ENCODE results near the gene TRIM67. TPM values are rescaled to one million over a fixed set of nuclear protein-coding genes. Genes with fewer than 3 reads are reported as not detected.

TRIM67 gene
- total RNA-seq, 2 donors from 2014 or later, result under 0.01 TPM; not detected in 1

DNA sequence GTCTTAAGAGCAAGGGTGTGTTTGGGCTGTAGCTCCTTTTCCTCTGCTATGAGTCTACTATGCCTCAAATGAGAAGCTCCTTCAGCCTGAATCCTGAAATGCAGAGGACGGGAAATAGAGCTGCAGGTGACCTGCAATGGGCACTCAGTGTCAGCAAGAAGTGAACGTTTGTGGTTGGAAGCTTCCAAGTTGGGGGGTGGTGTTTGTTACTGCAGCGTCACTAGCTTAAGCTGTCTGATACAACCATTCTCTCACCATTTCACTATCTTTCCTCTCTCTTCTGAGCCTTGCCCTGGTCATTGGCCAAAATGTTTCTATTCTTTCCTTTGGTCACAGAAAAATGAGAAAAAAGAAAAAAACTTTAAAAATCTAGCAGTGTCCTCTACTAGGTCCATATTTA is 19.4 kb downstream of the TRIM67 start:
- ATAC-seq (no peak), DNase-seq (no peak)
- 66 to 78% methylated on average over 3 of the region's 3 CpGs for WGBS, 2 donors
- TF ChIP-seq, protein P1, sequence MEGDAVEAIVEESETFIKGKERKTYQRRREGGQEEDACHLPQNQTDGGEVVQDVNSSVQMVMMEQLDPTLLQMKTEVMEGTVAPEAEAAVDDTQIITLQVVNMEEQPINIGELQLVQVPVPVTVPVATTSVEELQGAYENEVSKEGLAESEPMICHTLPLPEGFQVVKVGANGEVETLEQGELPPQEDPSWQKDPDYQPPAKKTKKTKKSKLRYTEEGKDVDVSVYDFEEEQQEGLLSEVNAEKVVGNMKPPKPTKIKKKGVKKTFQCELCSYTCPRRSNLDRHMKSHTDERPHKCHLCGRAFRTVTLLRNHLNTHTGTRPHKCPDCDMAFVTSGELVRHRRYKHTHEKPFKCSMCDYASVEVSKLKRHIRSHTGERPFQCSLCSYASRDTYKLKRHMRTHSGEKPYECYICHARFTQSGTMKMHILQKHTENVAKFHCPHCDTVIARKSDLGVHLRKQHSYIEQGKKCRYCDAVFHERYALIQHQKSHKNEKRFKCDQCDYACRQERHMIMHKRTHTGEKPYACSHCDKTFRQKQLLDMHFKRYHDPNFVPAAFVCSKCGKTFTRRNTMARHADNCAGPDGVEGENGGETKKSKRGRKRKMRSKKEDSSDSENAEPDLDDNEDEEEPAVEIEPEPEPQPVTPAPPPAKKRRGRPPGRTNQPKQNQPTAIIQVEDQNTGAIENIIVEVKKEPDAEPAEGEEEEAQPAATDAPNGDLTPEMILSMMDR (IDR thresholded peaks at IDR 0.05), result no peak
- no peak for TF ChIP-seq POLR2A (IDR thresholded peaks at IDR 0.05)
- H3K27ac ChIP-seq, result no peak overlapping the region
- intact Hi-C loops (cut with DNase I), result no loop called here
- no peaks in the 10 kb centered on the region for H3K4me1 ChIP-seq
- peaks cover 0 to 5% (median 0%) of the 10 kb centered on the region in 3 donors for H3K9me3 ChIP-seq
- no peaks in the 10 kb centered on the region for H3K27me3 ChIP-seq
- H3K4me3 ChIP-seq, result no peak overlapping the region
- H3K36me3 ChIP-seq (replicated peaks in 1 of 2; ENCODE audit: insufficient read depth in 1 of 2, low read depth in 2 of 2), result no peaks in the 10 kb centered on the region

DNA sequence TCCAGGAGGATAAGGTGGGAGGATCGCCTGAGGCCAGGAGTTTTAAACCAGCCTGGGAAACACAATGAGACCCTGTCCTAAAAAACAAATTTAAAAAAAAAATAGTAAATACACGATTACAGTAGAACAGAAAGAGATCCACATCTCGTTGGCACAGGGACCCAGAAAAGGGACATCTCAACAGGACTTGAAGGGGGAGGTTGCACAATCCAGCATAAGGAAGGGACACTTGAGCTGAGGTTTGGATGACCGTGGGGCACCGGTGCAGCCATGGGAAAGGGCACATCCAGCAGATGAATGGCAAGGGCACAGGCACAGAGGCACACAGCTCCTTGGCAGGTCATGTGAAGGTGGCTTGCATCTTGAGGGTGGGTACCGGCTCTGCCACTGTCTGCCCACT is 20.5 kb downstream of the TRIM67 start:
- no peak for ATAC-seq
- no peak overlapping the region for H3K27ac ChIP-seq
- no peaks in the 10 kb centered on the region for H3K4me1 ChIP-seq
- 68 to 80% methylated on average over 6 of the region's 6 CpGs for WGBS, 2 donors
- H3K27me3 ChIP-seq, result no peaks in the 10 kb centered on the region
- H3K9me3 ChIP-seq, result peaks cover 0 to 5% (median 0%) of the 10 kb centered on the region in 3 donors
- DNase-seq, result no peak
- no peaks in the 10 kb centered on the region for H3K36me3 ChIP-seq (replicated peaks in 1 of 2; ENCODE audit: insufficient read depth in 1 of 2, low read depth in 2 of 2)
- no peak overlapping the region for H3K4me3 ChIP-seq
- intact Hi-C loops (cut with DNase I), result no loop called here
- no peak for TF ChIP-seq POLR2A (IDR thresholded peaks at IDR 0.05)
- TF ChIP-seq, protein P1 (IDR thresholded peaks at IDR 0.05), result no peak

DNA sequence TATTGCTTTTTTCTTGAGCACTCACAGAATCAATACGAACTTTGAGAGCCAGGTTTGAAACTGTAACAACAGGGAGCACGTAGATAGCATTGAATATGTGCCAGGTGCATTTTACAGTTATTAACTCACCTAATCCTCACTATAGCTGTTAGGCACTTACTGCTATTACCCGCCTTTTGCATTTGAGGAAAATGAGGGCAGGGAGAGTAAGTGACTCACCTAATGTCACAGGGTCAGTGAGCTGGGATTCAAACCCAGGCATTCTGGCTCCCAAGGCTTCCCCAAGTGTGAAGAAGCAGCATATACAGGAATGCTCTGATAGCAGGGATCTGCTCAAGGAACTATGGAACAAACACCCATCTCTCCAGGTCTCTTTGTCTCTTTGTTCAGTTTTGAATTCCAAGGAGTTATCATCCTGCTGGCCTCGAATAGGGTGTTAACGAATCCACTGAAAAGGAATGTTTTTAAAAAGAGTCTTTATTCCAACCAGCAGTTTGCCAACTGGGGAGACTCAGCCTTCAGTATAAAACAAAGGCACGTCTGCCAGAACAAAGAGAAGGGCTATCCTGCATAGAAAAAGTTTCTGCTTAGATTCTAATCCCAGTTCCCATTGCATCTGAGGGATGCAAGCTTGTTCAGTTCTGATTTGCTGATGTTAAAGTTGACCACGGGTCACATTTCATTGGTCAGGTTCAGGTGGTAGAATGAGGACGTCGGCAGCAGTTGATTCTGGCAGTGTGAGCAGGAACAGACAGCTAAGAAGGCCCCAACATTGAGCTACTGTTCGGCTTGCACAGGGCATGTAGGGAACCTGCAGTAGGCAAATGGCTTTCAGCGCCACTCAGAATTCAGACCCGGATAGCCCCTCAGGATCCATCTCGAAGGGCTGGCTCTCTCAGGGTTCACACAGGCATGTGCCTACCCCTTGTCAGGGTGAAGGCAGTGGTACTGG is 22.1 kb downstream of the TRIM67 start:
- 48 to 52% methylated on average over 13 of the region's 13 CpGs for WGBS, 2 donors
- intact Hi-C loops (cut with DNase I), result no loop called here
- ATAC-seq (no peak), DNase-seq (no peak)
- Histone ChIP-seq H3K4me3 (no peak overlapping the region), H3K27me3 (no peaks in the 10 kb centered on the region), H3K4me1 (no peaks in the 10 kb centered on the region), H3K27ac (no peak overlapping the region), H3K36me3 (replicated peaks in 1 of 2; ENCODE audit: insufficient read depth in 1 of 2, low read depth in 2 of 2) (no peaks in the 10 kb centered on the region), H3K9me3 (peaks cover 0 to 5% (median 0%) of the 10 kb centered on the region in 3 donors)
- TF ChIP-seq POLR2A (IDR thresholded peaks at IDR 0.05), result no peak
- TF ChIP-seq, protein P1 (IDR thresholded peaks at IDR 0.05), result no peak

DNA sequence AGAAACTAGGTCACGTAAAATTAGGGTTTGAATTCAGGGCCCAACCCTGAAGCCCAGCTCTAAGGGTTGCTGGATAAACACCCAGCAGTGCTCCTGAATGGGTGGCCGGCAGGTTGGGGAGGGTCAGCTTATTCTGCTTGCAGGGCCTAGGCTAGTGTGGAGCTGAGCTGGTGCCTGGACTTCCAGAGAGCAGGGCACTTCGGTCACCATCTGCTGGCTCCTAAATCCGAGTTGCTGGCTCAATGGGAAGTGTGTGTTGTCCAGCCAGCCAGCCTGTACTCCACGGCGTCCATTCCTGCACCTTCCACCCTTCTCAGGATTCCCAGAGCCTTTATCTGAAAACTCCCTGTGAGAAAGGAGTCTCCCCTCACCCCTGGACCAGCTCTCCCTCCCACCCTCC is 23.0 kb downstream of the TRIM67 start:
- Histone ChIP-seq H3K4me1 (no peaks in the 10 kb centered on the region), H3K27me3 (no peaks in the 10 kb centered on the region), H3K9me3 (no peaks in the 10 kb centered on the region), H3K27ac (no peak overlapping the region), H3K36me3 (replicated peaks in 1 of 2; ENCODE audit: insufficient read depth in 1 of 2, low read depth in 2 of 2) (no peaks in the 10 kb centered on the region), H3K4me3 (no peak overlapping the region)
- ATAC-seq (no peak), DNase-seq (no peak)
- TF ChIP-seq POLR2A (IDR thresholded peaks at IDR 0.05), result no peak
- TF ChIP-seq, protein P1 (IDR thresholded peaks at IDR 0.05), result no peak
- intact Hi-C loops (cut with DNase I), result no loop called here
- WGBS, 2 donors, result 73 to 75% methylated on average over 2 to 6 of the region's 6 CpGs

All from body of pancreas (tissue), 4 donors.